Coronary artery (tissue), 2 donors: ENCODE data around the gene NMT1.

Experiments
- DNase-seq: peaks from one replicate; pipeline ENCODE4 v3.0.0-alpha.2; 2017; ENCODE audit warnings: low spot score
- H3K27ac ChIP-seq, 2 donors: fragments of 200-600 bp; sonication (generic); one replicate each; pipeline ENCODE4 v1.5.1; 2016 to 2019
- H3K4me3 ChIP-seq: fragments of 200-600 bp; sonication (generic); 2 replicates; pipeline ENCODE4 v1.5.1; 2016; ENCODE audit warnings: mild to moderate bottlenecking, moderate library complexity
- CTCF ChIP-seq: fragments of 200-600 bp; sonication (generic); IDR thresholded peaks from one replicate; pipeline ENCODE4 v1.5.1; 2019; ENCODE audit warnings: antibody characterized with exemption

Gene NMT1

DNA sequence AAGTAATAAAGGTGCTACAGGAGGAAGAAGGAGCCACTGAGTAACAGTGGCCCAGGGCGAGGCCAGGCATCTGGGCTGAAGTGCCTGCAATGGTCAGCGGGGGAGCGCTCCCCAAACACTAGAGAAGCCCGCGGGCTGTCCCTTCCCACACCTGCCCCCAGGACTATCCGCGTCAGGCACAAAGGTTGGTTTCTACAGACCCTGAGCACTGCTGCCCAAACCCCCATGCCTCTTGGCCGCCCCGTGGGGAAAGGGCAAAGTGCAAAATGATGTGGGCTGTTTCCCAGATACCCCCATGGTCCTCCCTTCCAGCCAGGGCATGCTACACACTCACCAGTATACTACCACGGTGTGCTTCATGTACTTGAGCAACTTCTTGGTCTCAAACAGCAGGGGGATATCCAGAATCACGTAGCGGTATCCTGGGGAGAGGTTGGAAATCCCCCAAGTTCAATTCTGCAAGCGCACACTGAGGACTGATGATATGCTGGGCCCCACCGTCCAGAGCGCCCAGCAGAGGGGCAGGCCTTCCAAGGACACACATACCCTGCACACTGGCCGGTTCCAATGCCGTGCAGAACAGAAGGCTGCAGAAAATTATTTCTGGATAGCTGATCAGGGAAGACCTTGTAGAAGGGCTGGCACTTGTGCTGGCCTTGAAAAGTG, 31.2 kb upstream of the NMT1 start:
- TF ChIP-seq CTCF, result no peak
- Histone ChIP-seq H3K4me3 (no peak overlapping the region), H3K27ac (no peak overlapping the region)
- DNase-seq, result no peak

DNA sequence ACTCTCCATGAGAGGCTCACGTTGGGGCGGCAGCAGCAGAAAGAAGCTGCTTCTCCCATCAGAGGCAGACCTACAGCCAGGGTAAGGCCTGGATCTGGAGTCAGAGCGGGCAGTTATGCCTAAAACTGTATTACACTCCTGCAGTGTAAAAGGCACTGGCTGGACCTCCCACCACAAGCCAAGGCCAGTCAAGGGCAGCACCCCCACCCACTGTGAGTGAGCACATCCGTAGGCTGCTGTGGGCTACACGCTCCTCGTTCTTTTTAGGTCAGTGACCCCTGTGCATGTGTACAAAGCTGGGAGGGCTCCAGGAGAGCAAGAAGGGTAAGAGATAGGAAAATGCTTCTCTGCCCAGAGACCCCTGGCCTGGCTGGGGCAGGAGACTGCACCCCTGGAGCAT, 30.4 kb upstream of the NMT1 start:
- no peak for DNase-seq
- no peak for TF ChIP-seq CTCF

GRCh38 chr17:45031231-45032173, 29.6 kb upstream of the NMT1 start:
- no peak for TF ChIP-seq CTCF
- no peak overlapping the region for H3K4me3 ChIP-seq
- H3K27ac ChIP-seq, result no peak overlapping the region

More for the DNA sequence above, 30.4 kb upstream of the NMT1 start:
- no peak overlapping the region for H3K27ac ChIP-seq
- H3K4me3 ChIP-seq, result no peak overlapping the region

DNA sequence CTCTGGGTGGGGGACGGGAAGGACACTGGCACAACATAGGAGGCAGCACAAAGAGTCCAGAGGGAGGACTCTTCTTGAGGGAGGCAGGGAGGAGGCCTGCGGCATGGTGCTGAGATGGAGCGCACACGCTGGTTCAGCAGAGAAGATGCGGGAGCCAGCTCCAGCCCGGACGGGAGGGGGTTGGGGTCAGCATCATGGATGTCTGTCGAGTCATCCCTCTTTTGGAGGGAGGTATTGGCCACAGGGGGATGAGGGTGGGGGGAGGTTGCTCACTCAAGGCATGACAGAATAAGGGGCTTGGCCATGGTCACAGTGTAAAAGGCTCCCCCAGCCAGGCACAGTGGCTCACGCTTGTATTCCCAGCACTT, 29.0 kb upstream of the NMT1 start:
- TF ChIP-seq CTCF, result no peak
- H3K27ac ChIP-seq, result no peak overlapping the region
- H3K4me3 ChIP-seq, result no peak overlapping the region
- DNase-seq, result no peak

More at GRCh38 chr17:45031231-45032173, 29.6 kb upstream of the NMT1 start:
- DNase-seq, result no peak

- no peak for TF ChIP-seq CTCF
- H3K4me3 ChIP-seq, result no peak overlapping the region
- H3K27ac ChIP-seq, result no peak overlapping the region
- DNase-seq, result no peak
These were observed 26.5 kb upstream of the NMT1 start for GRCh38 chr17:45034599-45034998.

DNA sequence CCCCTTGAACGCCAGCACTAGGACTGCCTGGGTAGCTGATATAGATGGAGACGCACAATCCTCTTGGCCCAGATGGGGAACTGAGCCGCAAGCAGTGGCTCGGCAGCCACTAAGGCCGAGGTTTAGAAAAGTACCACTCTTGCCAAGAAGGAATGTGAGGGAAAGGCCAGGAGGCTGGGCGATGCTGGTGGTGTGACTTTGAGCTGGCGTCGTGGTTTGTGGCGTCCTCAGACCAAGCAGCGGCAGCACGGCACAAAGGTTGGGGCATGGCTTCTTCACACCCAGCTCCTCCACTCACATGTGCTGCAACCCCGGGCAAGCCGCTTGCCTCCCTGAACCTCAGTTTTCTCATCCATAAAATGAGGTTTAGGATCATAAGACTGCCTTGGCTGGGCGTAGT, 25.3 kb upstream of the NMT1 start:
- no peak overlapping the region for H3K27ac ChIP-seq
- DNase-seq, result no peak
- no peak overlapping the region for H3K4me3 ChIP-seq
- no peak for TF ChIP-seq CTCF
